GM18951 (cell line): ENCODE results near the gene TRAPPC2.
A peak's percentile ranks its signal among the peaks of the same experiment; 100 is the strongest.

Source experiments
- POLR2A ChIP-seq: IDR thresholded peaks from 4 replicates; pipeline ENCODE4 v1.6.1; 2011; ENCODE audit warnings: mild to moderate bottlenecking; ENCODE audit not compliant: insufficient read length, insufficient read depth; ENCODE audit errors: extremely low read depth
- in situ Hi-C: fragments of 300-500 bp; cut with MboI; formaldehyde crosslinking; loops from one replicate; pipeline ENCODE4 v1.12.0; 2022; ENCODE audit warnings: low sequenced_read_pairs, mixed read lengths, inconsistent platforms; ENCODE audit not compliant: unreplicated experiment

TRAPPC2 gene

GRCh38 chrX:13697455-13697854 lies 37.0 kb downstream of the TRAPPC2 start:
- no peak for TF ChIP-seq POLR2A
- in situ Hi-C loops = loop anchor here (5.0 kb wide), 1 partner anchor 35 kb away; no protein-coding TSS in a partner anchor

GRCh38 chrX:13695601-13696115 lies 38.8 kb downstream of the TRAPPC2 start:
- no peak for TF ChIP-seq POLR2A
- in situ Hi-C loops = loop anchor here (5.0 kb wide), 1 partner anchor 33 kb away; no protein-coding TSS in a partner anchor

- no peak for TF ChIP-seq POLR2A
- in situ Hi-C loops = loop anchor here (5.0 kb wide), 1 partner anchor 33 kb away; no protein-coding TSS in a partner anchor
Observed at GRCh38 chrX:13694983-13695382, 39.4 kb downstream of the TRAPPC2 start.

GRCh38 chrX:13694359-13694758 lies 40.1 kb downstream of the TRAPPC2 start:
- in situ Hi-C loops = no loop called here

GRCh38 chrX:13693341-13693961 lies 41.0 kb downstream of the TRAPPC2 start:
- in situ Hi-C loops = no loop called here
- peak; percentile 25 for TF ChIP-seq POLR2A

More at GRCh38 chrX:13694359-13694758, 40.1 kb downstream of the TRAPPC2 start:
- no peak for TF ChIP-seq POLR2A

- TF ChIP-seq POLR2A = no peak
- in situ Hi-C loops = no loop called here
Observed at GRCh38 chrX:13692771-13693231, 41.6 kb downstream of the TRAPPC2 start.

GRCh38 chrX:13691841-13692371 lies 42.5 kb downstream of the TRAPPC2 start:
- in situ Hi-C loops = no loop called here
- TF ChIP-seq POLR2A = no peak

- in situ Hi-C loops = no loop called here
- TF ChIP-seq POLR2A = no peak
Observed at GRCh38 chrX:13690836-13691235, 43.6 kb downstream of the TRAPPC2 start.

- in situ Hi-C loops = no loop called here
- TF ChIP-seq POLR2A = no peak
Observed at GRCh38 chrX:13689741-13690211, 44.6 kb downstream of the TRAPPC2 start.

- in situ Hi-C loops = no loop called here
- TF ChIP-seq POLR2A = peak; percentile 91
Observed at GRCh38 chrX:13688958-13689740, 45.3 kb downstream of the TRAPPC2 start, which contains the start of gene RAB9A. Gene RAB9A (plus strand): TSS chrX:13689128. CDS start chrX:13708747, 19,619 bp downstream.

- in situ Hi-C loops = no loop called here
- no peak for TF ChIP-seq POLR2A
Observed at GRCh38 chrX:13688384-13688957, 45.9 kb downstream of the TRAPPC2 start.

GRCh38 chrX:13687203-13687602 lies 47.2 kb downstream of the TRAPPC2 start:
- no peak for TF ChIP-seq POLR2A
- in situ Hi-C loops = no loop called here
